ENCODE data around the gene ABHD6.
"Not testable (repeated sequence)": the region's sequence is repeated elsewhere in the genome, so short reads cannot be mapped to it uniquely, and the experiment has no call there.

Gene ABHD6

GRCh38 chr3:58210761-58211460 is 26.7 kb upstream of the ABHD6 start, which contains the start of gene DNASE1L3:
DNASE1L3 (minus strand) TSS chr3:58210972; CDS start chr3:58210906, 66 bp downstream.
- no peak for DNase-seq (ENCODE audit: low read depth in 2 of 2)

GRCh38 chr3:58214484-58215316 is 22.9 kb upstream of the ABHD6 start:
- no peak for DNase-seq (ENCODE audit: low read depth in 2 of 2)

- no peak for DNase-seq (ENCODE audit: low read depth in 2 of 2)
Observed at GRCh38 chr3:58215317-58216025, 22.1 kb upstream of the ABHD6 start.

- no peak for DNase-seq (ENCODE audit: low read depth in 2 of 2)
Observed at GRCh38 chr3:58216496-58217195, 20.9 kb upstream of the ABHD6 start.

- DNase-seq (ENCODE audit: low read depth in 2 of 2): no peak
Observed at GRCh38 chr3:58217209-58217811, 20.3 kb upstream of the ABHD6 start.

- DNase-seq (ENCODE audit: low read depth in 2 of 2): no peak
Observed at GRCh38 chr3:58218904-58219303, 18.7 kb upstream of the ABHD6 start.

GRCh38 chr3:58222161-58222724 is 15.3 kb upstream of the ABHD6 start:
- DNase-seq (ENCODE audit: low read depth in 2 of 2): no peak

- no peak for DNase-seq (ENCODE audit: low read depth in 2 of 2)
Observed at GRCh38 chr3:58223855-58224254, 13.7 kb upstream of the ABHD6 start.

GRCh38 chr3:58227933-58228332 is 9.7 kb upstream of the ABHD6 start:
- DNase-seq (ENCODE audit: low read depth in 2 of 2): not testable (repeated sequence)

- DNase-seq (ENCODE audit: low read depth in 2 of 2): no peak
Observed at GRCh38 chr3:58230876-58231552, 6.6 kb upstream of the ABHD6 start.

- DNase-seq (ENCODE audit: low read depth in 2 of 2): no peak
Observed at GRCh38 chr3:58231666-58232065, 5.9 kb upstream of the ABHD6 start.

GRCh38 chr3:58234516-58234931 is 3.1 kb upstream of the ABHD6 start:
- no peak for DNase-seq (ENCODE audit: low read depth in 2 of 2)

GRCh38 chr3:58235970-58236369 is 1.6 kb upstream of the ABHD6 start:
- DNase-seq (ENCODE audit: low read depth in 2 of 2): no peak

- DNase-seq (ENCODE audit: low read depth in 2 of 2): no peak
Observed at GRCh38 chr3:58236527-58237237, 910 bp upstream of the ABHD6 start.

- DNase-seq (ENCODE audit: low read depth in 2 of 2): peak; percentile 19 to 28
Observed at GRCh38 chr3:58237941-58238681, 519 bp downstream of the ABHD6 start.

- DNase-seq (ENCODE audit: low read depth in 2 of 2): no peak
Observed at GRCh38 chr3:58238830-58239229, 1.2 kb downstream of the ABHD6 start.

GRCh38 chr3:58241306-58242044 is 3.9 kb downstream of the ABHD6 start:
- no peak for DNase-seq (ENCODE audit: low read depth in 2 of 2)

GRCh38 chr3:58242340-58242739 is 4.7 kb downstream of the ABHD6 start:
- no peak for DNase-seq (ENCODE audit: low read depth in 2 of 2)
